AG09309 (cell line): Measurements from ENCODE around the gene GIPC2.
"Not testable (repeated sequence)": the region's sequence is repeated elsewhere in the genome, so short reads cannot be mapped to it uniquely, and the experiment has no call there.

Experiments
- DNase-seq: peaks from one replicate; pipeline ENCODE4 v3.0.0-alpha.2; 2010; ENCODE audit warnings: low read depth
- H3K4me3 ChIP-seq: 2 replicates; pipeline ENCODE4 v1.5.1; 2011; ENCODE audit warnings: mild to moderate bottlenecking, low read depth, low read length, moderate library complexity; ENCODE audit not compliant: control insufficient read depth
- TF ChIP-seq, protein P1 (sequence below): IDR thresholded peaks from 2 replicates; pipeline ENCODE4 v1.5.1; 2011; ENCODE audit warnings: mild to moderate bottlenecking, low read depth, low read length, inconsistent platforms; ENCODE audit not compliant: insufficient read depth, control insufficient read depth; ENCODE audit errors: missing control alignments

The GIPC2 gene

GRCh38 chr1:78015148-78015547 is 30.6 kb upstream of the GIPC2 start:
- no peak for DNase-seq
- no peak overlapping the region for H3K4me3 ChIP-seq
- TF ChIP-seq, protein P1, sequence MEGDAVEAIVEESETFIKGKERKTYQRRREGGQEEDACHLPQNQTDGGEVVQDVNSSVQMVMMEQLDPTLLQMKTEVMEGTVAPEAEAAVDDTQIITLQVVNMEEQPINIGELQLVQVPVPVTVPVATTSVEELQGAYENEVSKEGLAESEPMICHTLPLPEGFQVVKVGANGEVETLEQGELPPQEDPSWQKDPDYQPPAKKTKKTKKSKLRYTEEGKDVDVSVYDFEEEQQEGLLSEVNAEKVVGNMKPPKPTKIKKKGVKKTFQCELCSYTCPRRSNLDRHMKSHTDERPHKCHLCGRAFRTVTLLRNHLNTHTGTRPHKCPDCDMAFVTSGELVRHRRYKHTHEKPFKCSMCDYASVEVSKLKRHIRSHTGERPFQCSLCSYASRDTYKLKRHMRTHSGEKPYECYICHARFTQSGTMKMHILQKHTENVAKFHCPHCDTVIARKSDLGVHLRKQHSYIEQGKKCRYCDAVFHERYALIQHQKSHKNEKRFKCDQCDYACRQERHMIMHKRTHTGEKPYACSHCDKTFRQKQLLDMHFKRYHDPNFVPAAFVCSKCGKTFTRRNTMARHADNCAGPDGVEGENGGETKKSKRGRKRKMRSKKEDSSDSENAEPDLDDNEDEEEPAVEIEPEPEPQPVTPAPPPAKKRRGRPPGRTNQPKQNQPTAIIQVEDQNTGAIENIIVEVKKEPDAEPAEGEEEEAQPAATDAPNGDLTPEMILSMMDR: no peak

DNA sequence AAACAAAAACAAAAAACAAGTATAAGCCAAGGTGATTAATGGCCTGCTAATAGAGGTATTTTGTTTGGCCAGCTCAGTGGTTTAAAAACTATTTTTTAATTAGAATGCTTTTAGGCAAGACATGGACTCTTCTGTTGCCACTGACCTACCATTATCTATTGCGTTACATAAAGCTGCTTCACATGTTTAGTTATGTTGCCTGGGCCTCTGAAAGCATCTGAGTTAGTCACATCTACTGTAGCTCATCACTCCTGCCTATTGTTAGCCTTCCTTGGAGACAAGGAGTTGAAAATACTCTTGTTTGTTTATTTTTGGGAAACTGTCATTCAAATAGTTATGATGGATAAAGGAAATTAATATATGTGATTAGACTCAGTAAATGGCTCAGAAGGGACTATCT is 26.7 kb upstream of the GIPC2 start:
- TF ChIP-seq, protein P1: no peak
- no peak overlapping the region for H3K4me3 ChIP-seq
- no peak for DNase-seq

GRCh38 chr1:78021134-78021533 is 24.6 kb upstream of the GIPC2 start:
- DNase-seq, H3K4me3 ChIP-seq: not testable (repeated sequence)

DNA sequence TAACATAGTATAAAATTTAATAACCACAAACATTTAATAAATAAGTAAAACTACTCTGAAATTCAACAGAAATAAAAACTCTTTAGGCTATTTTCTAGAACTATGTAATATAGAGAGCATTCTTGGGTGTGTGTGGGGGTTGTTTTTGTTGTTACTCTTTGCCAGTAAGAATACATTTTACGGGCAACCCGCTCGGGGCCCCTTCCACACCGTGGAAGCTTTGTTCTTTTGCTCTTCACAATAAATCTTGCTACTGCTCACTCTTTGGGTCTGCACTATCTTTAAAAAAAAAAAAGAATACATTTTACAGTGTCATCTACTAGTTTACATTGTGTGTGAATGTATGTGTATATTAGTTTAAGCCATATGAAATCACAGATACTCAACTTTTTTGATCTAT is 16.0 kb upstream of the GIPC2 start:
- no peak overlapping the region for H3K4me3 ChIP-seq
- no peak for DNase-seq
- TF ChIP-seq, protein P1: no peak

- no peak for DNase-seq
- no peak overlapping the region for H3K4me3 ChIP-seq
- TF ChIP-seq, protein P1: no peak
These were observed 12.6 kb upstream of the GIPC2 start for GRCh38 chr1:78032996-78033796.

DNA sequence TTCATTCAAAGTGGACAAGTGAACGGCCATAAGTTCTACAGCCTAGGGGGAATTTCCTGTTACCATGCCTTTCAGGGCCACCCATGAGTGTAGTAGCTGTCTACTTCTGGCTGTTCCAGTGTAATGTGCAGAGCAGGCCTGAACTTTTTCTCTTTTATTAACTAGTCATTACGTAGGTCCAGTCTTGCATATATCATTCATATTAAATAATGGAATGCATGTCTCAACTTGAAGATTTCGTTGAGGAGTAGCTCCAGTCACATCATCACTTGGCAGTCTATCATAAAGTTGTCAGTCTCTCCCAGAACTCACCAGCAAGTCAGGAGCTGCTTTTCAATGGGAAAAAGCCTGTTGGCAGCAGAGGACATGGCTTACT is 12.0 kb upstream of the GIPC2 start:
- TF ChIP-seq, protein P1: no peak
- H3K4me3 ChIP-seq: no peak overlapping the region
- DNase-seq: no peak

- no peak for DNase-seq
These were observed 10.6 kb upstream of the GIPC2 start for GRCh38 chr1:78035121-78035520.

More at GRCh38 chr1:78035121-78035520, 10.6 kb upstream of the GIPC2 start:
- TF ChIP-seq, protein P1: no peak
- no peak overlapping the region for H3K4me3 ChIP-seq
